Neural cell (in vitro differentiated cells): ENCODE data around the gene CDKL4.

ENCODE experiments used
- EP300 ChIP-seq: fragments of 450-650 bp; conservative IDR thresholded peaks from 2 replicates; pipeline ENCODE4 v1.6.1; 2014; ENCODE audit warnings: antibody characterized with exemption, mild to moderate bottlenecking, moderate library complexity; ENCODE audit not compliant: poor library complexity, severe bottlenecking
- MXI1 ChIP-seq: fragments of 450-650 bp; conservative IDR thresholded peaks from 2 replicates; pipeline ENCODE4 v1.6.1; 2014; ENCODE audit warnings: antibody characterized with exemption, mild to moderate bottlenecking; ENCODE audit not compliant: poor library complexity, severe bottlenecking
- POLR2AphosphoS5 ChIP-seq: IDR thresholded peaks from 2 replicates; pipeline ENCODE4 v1.6.1; 2012
- RAD21 ChIP-seq: fragments of 450-650 bp; conservative IDR thresholded peaks from 2 replicates; pipeline ENCODE4 v1.6.1; 2014; ENCODE audit warnings: antibody characterized with exemption, mild to moderate bottlenecking, moderate library complexity
- SMC3 ChIP-seq: fragments of 450-650 bp; conservative IDR thresholded peaks from 2 replicates; pipeline ENCODE4 v1.6.1; 2014; ENCODE audit warnings: antibody characterized with exemption, mild to moderate bottlenecking, moderate library complexity; ENCODE audit not compliant: poor library complexity
- TAF1 ChIP-seq: IDR thresholded peaks from 2 replicates; pipeline ENCODE4 v1.6.1; 2012; ENCODE audit warnings: low read depth
- TF ChIP-seq, protein P1 (sequence below): fragments of 450-650 bp; IDR thresholded peaks from 2 replicates; pipeline ENCODE4 v1.5.1; 2014; ENCODE audit warnings: antibody characterized with exemption, mild to moderate bottlenecking, moderate library complexity; ENCODE audit not compliant: poor library complexity, severe bottlenecking

DNA sequence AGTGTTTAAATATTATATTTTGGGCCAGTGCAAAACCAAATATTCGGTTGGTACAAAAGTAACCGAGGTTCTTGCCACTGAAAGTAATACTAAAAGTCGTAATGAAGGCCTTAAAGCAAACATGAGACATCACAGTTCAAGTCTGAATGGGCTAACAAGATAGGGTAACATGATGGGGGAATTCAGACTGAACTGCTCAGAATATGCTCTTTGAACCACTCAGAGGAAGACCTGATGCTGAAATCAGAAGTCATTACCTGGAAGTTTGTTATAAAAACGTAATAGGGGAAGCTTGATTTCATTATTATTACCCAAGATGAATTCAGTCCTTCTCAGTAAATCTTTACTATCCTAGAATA is 26.6 kb downstream of the CDKL4 start:
- TF ChIP-seq MXI1: no peak
- TF ChIP-seq TAF1: no peak
- TF ChIP-seq, protein P1, sequence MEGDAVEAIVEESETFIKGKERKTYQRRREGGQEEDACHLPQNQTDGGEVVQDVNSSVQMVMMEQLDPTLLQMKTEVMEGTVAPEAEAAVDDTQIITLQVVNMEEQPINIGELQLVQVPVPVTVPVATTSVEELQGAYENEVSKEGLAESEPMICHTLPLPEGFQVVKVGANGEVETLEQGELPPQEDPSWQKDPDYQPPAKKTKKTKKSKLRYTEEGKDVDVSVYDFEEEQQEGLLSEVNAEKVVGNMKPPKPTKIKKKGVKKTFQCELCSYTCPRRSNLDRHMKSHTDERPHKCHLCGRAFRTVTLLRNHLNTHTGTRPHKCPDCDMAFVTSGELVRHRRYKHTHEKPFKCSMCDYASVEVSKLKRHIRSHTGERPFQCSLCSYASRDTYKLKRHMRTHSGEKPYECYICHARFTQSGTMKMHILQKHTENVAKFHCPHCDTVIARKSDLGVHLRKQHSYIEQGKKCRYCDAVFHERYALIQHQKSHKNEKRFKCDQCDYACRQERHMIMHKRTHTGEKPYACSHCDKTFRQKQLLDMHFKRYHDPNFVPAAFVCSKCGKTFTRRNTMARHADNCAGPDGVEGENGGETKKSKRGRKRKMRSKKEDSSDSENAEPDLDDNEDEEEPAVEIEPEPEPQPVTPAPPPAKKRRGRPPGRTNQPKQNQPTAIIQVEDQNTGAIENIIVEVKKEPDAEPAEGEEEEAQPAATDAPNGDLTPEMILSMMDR: no peak
- no peak for TF ChIP-seq SMC3
- no peak for TF ChIP-seq RAD21
- no peak for TF ChIP-seq POLR2AphosphoS5
- TF ChIP-seq EP300: no peak
